ENCODE results near the gene IL4R.
A peak's percentile ranks its signal among the peaks of the same experiment; 100 is the strongest.
"Not testable (repeated sequence)": the region's sequence is repeated elsewhere in the genome, so short reads cannot be mapped to it uniquely, and the experiment has no call there.

The IL4R gene

DNA sequence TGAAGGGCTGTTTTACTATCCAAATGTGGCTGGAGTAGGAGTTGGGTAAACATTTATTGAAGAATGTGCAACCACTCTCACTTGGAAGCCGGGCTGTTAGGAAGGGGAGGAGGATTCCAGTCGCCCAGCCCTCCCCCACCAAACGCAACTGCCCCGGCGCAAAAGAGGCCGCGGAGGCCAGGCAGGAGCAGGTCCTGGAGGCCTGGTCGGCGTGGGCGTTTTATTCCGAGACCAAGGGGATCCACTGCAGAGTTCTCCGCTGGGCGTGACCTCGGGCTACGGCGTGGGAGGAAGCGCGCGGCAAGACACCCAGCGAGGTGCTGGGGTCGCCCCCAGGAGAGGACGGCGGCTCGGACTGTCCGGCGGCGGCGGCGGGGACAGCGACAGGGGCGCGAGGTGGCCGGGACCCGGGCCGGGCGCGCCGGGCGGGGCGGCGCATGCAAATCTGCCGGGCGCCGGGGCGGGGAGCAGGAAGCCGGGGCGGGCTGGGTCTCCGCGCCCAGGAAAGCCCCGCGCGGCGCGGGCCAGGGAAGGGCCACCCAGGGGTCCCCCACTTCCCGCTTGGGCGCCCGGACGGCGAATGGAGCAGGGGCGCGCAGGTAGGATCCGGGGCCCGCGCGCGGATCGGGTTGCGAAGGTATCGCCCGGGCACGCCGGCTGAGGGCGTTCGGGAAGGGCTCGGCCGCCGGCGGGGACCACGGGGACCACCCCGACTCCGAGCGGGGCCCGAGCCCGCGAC lies at the start of gene IL4R:
TSS of gene IL4R (plus strand) at position 553 of the 739 bp plus-strand sequence. CDS start 26,230 bp downstream, outside the sequence.
- H3K27ac ChIP-seq (ENCODE audit: low read length): no peak within 1 kb of the TSS

GRCh38 chr16:27264151-27264550 lies 49.6 kb upstream of the IL4R start:
- Histone ChIP-seq H3K27me3 (ENCODE audit: insufficient read depth, low read length) (no peaks in the 10 kb centered on the region), H3K4me3 (ENCODE audit: low read length) (no peak overlapping the region), H3K9ac (ENCODE audit: low read depth, low read length) (no peak overlapping the region), H3K9me3 (ENCODE audit: insufficient read depth, low read depth, low read length) (no peaks in the 10 kb centered on the region), H3K4me1 (ENCODE audit: insufficient read depth, low read length) (no peaks in the 10 kb centered on the region; the same call in 1 of the 2 replicates), H3K36me3 (ENCODE audit: insufficient read depth, low read depth, low read length) (no peaks in the 10 kb centered on the region), H3K27ac (ENCODE audit: low read length) (no peak overlapping the region)

More for the DNA sequence above, at the start of gene IL4R:
- no peaks in the 10 kb centered on the region for H3K36me3 ChIP-seq (ENCODE audit: insufficient read depth, low read depth, low read length)
- H3K4me3 ChIP-seq (ENCODE audit: low read length): peak within 1 kb of the TSS; percentile 90
- peaks cover 38% of the 10 kb centered on the region for H3K27me3 ChIP-seq (ENCODE audit: insufficient read depth, low read length)
- peak within 1 kb of the TSS; percentile 83; the same call in 1 of the 2 replicates for H3K9ac ChIP-seq (ENCODE audit: low read depth, low read length)
- no peaks in the 10 kb centered on the region for H3K9me3 ChIP-seq (ENCODE audit: insufficient read depth, low read depth, low read length)
- H3K4me1 ChIP-seq (ENCODE audit: insufficient read depth, low read length): peaks cover 4% of the 10 kb centered on the region

GRCh38 chr16:27265982-27266381 lies 47.8 kb upstream of the IL4R start:
- H3K27me3 ChIP-seq (ENCODE audit: insufficient read depth, low read length): no peaks in the 10 kb centered on the region
- no peak overlapping the region for H3K27ac ChIP-seq (ENCODE audit: low read length)
- no peaks in the 10 kb centered on the region for H3K36me3 ChIP-seq (ENCODE audit: insufficient read depth, low read depth, low read length)

DNA sequence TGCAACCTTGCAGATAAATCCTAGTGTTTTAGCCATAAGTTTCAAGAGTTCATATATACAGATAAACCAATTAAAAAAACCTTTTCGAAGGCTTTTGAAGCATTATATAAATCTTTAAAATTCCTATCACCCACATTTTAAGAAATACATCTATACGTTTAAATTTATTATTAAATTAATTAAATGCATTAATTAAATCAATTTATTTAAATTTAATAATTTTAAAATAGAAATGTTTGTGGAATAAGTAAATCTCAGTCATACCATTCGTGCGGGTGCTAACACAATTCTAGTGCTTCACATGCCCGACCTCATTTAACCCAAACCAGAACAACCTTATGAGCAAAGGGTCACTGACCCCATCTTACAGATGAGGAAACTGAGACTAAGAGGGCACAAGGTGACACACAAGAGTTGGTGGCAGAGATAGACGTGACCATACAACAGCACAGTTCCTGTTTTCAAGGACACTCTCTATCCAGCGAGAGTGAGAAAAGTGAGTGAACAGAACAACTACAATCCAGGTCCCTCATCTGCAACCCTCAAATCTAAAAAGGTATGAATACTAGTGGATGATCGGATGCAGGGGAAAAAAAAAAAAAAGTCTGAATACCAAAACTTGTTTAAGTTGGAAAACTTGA lies 46.6 kb upstream of the IL4R start:
- Histone ChIP-seq H3K36me3 (ENCODE audit: insufficient read depth, low read depth, low read length) (no peaks in the 10 kb centered on the region), H3K27me3 (ENCODE audit: insufficient read depth, low read length) (no peaks in the 10 kb centered on the region), H3K9me3 (ENCODE audit: insufficient read depth, low read depth, low read length) (no peaks in the 10 kb centered on the region), H3K4me3 (ENCODE audit: low read length) (no peak overlapping the region), H3K27ac (ENCODE audit: low read length) (no peak overlapping the region), H3K9ac (ENCODE audit: low read depth, low read length) (no peak overlapping the region), H3K4me1 (ENCODE audit: insufficient read depth, low read length) (peaks cover 7% of the 10 kb centered on the region; the same call in 1 of the 2 replicates)

More at GRCh38 chr16:27265982-27266381, 47.8 kb upstream of the IL4R start:
- no peak overlapping the region for H3K9ac ChIP-seq (ENCODE audit: low read depth, low read length)
- no peaks in the 10 kb centered on the region for H3K9me3 ChIP-seq (ENCODE audit: insufficient read depth, low read depth, low read length)
- no peak overlapping the region for H3K4me3 ChIP-seq (ENCODE audit: low read length)
- no peaks in the 10 kb centered on the region for H3K4me1 ChIP-seq (ENCODE audit: insufficient read depth, low read length)

DNA sequence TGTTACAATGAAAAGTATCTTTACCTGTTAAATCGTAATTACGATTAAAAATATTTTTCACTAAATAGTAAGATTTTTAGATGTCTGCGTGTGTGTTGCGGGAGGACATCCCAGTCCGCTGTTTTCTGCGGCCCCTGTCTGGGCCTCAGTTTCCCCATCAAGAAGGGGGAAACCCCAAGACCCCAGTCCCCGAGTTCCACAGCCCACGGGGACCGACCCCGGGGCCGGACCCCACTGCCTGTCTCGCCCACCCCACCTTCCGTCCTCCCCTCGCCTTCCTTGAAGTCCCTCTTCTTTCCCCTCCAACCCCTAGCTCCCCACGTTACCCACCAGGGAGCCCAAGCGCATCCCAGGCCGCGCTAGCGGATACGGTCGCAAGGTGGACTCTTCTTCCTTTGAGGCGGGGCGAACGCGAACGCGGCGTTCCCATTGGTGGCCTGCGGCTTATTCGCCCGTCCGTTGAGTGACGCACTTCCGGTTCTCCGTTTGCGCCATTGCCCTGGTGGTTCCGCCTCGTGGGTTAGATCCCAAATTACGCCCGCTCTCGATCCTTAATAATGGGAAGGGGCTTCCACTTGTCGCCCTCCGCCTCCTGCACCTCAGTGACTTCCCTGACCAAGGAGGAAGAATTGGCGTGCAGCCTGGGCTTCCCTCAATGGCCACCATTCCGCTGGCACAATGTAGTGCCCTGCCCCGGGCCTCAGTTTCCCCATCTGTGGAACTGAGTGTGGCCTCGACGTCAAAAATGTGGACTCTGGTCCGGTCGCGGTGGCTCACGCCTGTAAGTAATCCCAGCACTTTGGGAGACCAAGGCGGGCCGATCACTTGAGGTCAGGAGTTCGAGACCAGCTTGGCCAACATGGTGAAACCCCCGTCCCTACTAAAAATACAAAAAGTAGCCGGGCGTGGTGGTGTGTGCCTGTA lies 45.1 kb upstream of the IL4R start, which contains the start of gene NSMCE1:
TSS of gene NSMCE1 (minus strand) at position 397 of the 924 bp plus-strand sequence. CDS start 11,202 bp downstream, outside the sequence.
- no peak within 1 kb of the TSS for H3K27ac ChIP-seq (ENCODE audit: low read length)
- no peaks in the 10 kb centered on the region for H3K36me3 ChIP-seq (ENCODE audit: insufficient read depth, low read depth, low read length)
- H3K4me3 ChIP-seq (ENCODE audit: low read length): peak within 1 kb of the TSS; percentile 76; the same call in 1 of the 2 replicates
- no peaks in the 10 kb centered on the region for H3K9me3 ChIP-seq (ENCODE audit: insufficient read depth, low read depth, low read length)
- no peaks in the 10 kb centered on the region for H3K27me3 ChIP-seq (ENCODE audit: insufficient read depth, low read length)
- peaks cover 7% of the 10 kb centered on the region; the same call in 1 of the 2 replicates for H3K4me1 ChIP-seq (ENCODE audit: insufficient read depth, low read length)
- peak within 1 kb of the TSS; percentile 72; the same call in 1 of the 2 replicates for H3K9ac ChIP-seq (ENCODE audit: low read depth, low read length)

DNA sequence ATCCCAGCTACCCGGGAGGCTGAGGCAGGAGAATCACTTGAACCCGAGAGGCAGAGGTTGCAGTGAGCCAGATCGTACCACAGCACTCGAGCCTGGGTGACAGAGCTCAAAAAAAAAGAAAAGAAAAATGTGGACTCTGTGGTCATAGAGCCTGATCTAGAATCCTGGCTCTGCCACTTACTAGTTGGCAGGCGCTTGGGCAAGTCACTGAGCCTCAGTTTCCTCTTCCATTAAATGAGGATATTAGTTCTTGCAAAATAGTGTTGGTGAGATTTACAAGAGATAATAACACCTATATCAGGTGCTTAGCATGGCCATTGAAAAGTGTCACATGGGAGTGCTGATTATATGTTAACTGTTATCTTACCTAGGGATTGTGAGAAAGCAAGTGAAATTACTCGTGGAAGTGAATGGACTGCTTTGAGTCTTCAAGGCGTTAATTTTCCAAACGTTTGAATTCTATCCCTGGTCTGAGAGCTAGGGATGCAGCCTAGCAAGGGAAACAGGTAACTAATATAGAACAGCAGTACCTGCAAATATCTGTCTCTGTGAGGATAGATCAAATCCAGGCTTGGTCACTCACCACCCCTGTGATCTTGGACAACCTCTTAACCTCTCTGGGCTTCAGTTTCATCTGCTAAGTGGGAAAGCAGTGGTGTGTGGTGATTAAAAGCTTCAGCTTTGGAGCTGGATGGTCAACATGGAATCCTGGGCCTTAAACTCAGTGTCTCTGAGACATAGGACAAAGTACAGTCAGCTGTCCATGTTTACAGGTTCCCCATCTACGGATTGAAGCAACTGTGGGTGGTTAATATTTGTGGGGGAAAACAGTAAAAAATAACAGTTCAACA lies 44.2 kb upstream of the IL4R start:
- Histone ChIP-seq H3K4me1 (ENCODE audit: insufficient read depth, low read length) (peaks cover 7% of the 10 kb centered on the region; the same call in 1 of the 2 replicates), H3K27me3 (ENCODE audit: insufficient read depth, low read length) (no peaks in the 10 kb centered on the region), H3K27ac (ENCODE audit: low read length) (no peak overlapping the region), H3K9me3 (ENCODE audit: insufficient read depth, low read depth, low read length) (no peaks in the 10 kb centered on the region), H3K4me3 (ENCODE audit: low read length) (peak overlapping the region; percentile 76; the same call in 1 of the 2 replicates), H3K36me3 (ENCODE audit: insufficient read depth, low read depth, low read length) (no peaks in the 10 kb centered on the region), H3K9ac (ENCODE audit: low read depth, low read length) (peak overlapping the region; percentile 7; the same call in 1 of the 2 replicates)

- H3K4me1 ChIP-seq (ENCODE audit: insufficient read depth, low read length): peaks cover 7% of the 10 kb centered on the region; the same call in 1 of the 2 replicates
Measured at GRCh38 chr16:27270349-27270748, 43.4 kb upstream of the IL4R start.

GRCh38 chr16:27272076-27272475 lies 41.7 kb upstream of the IL4R start:
- H3K9me3 ChIP-seq (ENCODE audit: insufficient read depth, low read depth, low read length): no peaks in the 10 kb centered on the region
- no peaks in the 10 kb centered on the region for H3K36me3 ChIP-seq (ENCODE audit: insufficient read depth, low read depth, low read length)
- H3K9ac ChIP-seq (ENCODE audit: low read depth, low read length): no peak overlapping the region
- no peak overlapping the region for H3K27ac ChIP-seq (ENCODE audit: low read length)
- no peak overlapping the region for H3K4me3 ChIP-seq (ENCODE audit: low read length)
- H3K4me1 ChIP-seq (ENCODE audit: insufficient read depth, low read length): peaks cover 7% of the 10 kb centered on the region; the same call in 1 of the 2 replicates
- H3K27me3 ChIP-seq (ENCODE audit: insufficient read depth, low read length): no peaks in the 10 kb centered on the region

More at GRCh38 chr16:27270349-27270748, 43.4 kb upstream of the IL4R start:
- H3K9me3 ChIP-seq (ENCODE audit: insufficient read depth, low read depth, low read length): no peaks in the 10 kb centered on the region
- H3K27me3 ChIP-seq (ENCODE audit: insufficient read depth, low read length): no peaks in the 10 kb centered on the region
- no peak overlapping the region for H3K27ac ChIP-seq (ENCODE audit: low read length)
- H3K9ac ChIP-seq (ENCODE audit: low read depth, low read length): no peak overlapping the region
- H3K36me3 ChIP-seq (ENCODE audit: insufficient read depth, low read depth, low read length): no peaks in the 10 kb centered on the region
- H3K4me3 ChIP-seq (ENCODE audit: low read length): no peak overlapping the region

GRCh38 chr16:27272697-27273096 lies 41.1 kb upstream of the IL4R start:
- not testable (repeated sequence) for H3K4me1 ChIP-seq (ENCODE audit: insufficient read depth, low read length); H3K27me3 ChIP-seq (ENCODE audit: insufficient read depth, low read length); H3K27ac ChIP-seq (ENCODE audit: low read length); H3K9me3 ChIP-seq (ENCODE audit: insufficient read depth, low read depth, low read length); H3K4me3 ChIP-seq (ENCODE audit: low read length); H3K36me3 ChIP-seq (ENCODE audit: insufficient read depth, low read depth, low read length); H3K9ac ChIP-seq (ENCODE audit: low read depth, low read length)

GRCh38 chr16:27273330-27273669 lies 40.5 kb upstream of the IL4R start:
- Histone ChIP-seq H3K36me3 (ENCODE audit: insufficient read depth, low read depth, low read length) (no peaks in the 10 kb centered on the region), H3K4me1 (ENCODE audit: insufficient read depth, low read length) (peaks cover 7% of the 10 kb centered on the region; the same call in 1 of the 2 replicates), H3K27me3 (ENCODE audit: insufficient read depth, low read length) (no peaks in the 10 kb centered on the region), H3K4me3 (ENCODE audit: low read length) (no peak overlapping the region), H3K9ac (ENCODE audit: low read depth, low read length) (no peak overlapping the region), H3K27ac (ENCODE audit: low read length) (no peak overlapping the region), H3K9me3 (ENCODE audit: insufficient read depth, low read depth, low read length) (no peaks in the 10 kb centered on the region)
